Naive thymus-derived CD8-positive, alpha-beta T cell (primary cell): ENCODE measurements around the gene FHIP1A. TPM values are rescaled to one million over a fixed set of nuclear protein-coding genes. Genes with fewer than 3 reads are reported as not detected.
"Not testable (repeated sequence)": the region's sequence is repeated elsewhere in the genome, so short reads cannot be mapped to it uniquely, and the experiment has no call there.

Experiments
- ATAC-seq, 2 donors: fragments of 150-1000 bp; cut with Tn5 transposase in 1 of 2; sonication (Bioruptor Pico), chemical (Tn5 transposase) in 1 of 2; 1 replicate in 1 of 2; 2 replicates in 1 of 2; pipeline ENCODE4 v1.10.0; 2021; ENCODE audit warnings: mild to moderate bottlenecking in 2 of 2, moderate library complexity in 2 of 2
- POLR2A ChIA-PET: fragments of 350-600 bp; sonication (Branson Sonifier 250); formaldehyde crosslinking; loops from one replicate; lab custom pipeline; 2021; ENCODE audit warnings: antibody characterized with exemption; lab: Charles Lee
- DNase-seq, 10 donors: peaks; one replicate each; pipeline versions ENCODE4 v3.0.0 to v3.0.0-alpha.2; 2020 to 2022
- H3K27ac Mint-ChIP-seq, 10 donors: one replicate each; pipeline ENCODE4 v1.8.0; 2020 to 2022; ENCODE audit warnings: mild to moderate bottlenecking in 10 of 10, mixed read lengths in 10 of 10, moderate library complexity in 4 of 10, inconsistent platforms in 1 of 10
- H3K27me3 Mint-ChIP-seq, 5 donors: one replicate each; pipeline ENCODE4 v1.8.0; 2021 to 2022; ENCODE audit warnings: mixed read lengths in 5 of 5
- H3K36me3 Mint-ChIP-seq, 3 donors: one replicate each; pipeline ENCODE4 v1.8.0; 2020 to 2022; ENCODE audit warnings: mixed read lengths in 3 of 3, mild to moderate bottlenecking in 2 of 3, inconsistent platforms in 1 of 3
- H3K4me1 Mint-ChIP-seq, 4 donors: one replicate each; pipeline ENCODE4 v1.8.0; 2021 to 2022; ENCODE audit warnings: mixed read lengths in 4 of 4
- H3K4me3 Mint-ChIP-seq, 10 donors: one replicate each; pipeline ENCODE4 v1.8.0; 2020 to 2022; ENCODE audit warnings: mild to moderate bottlenecking in 10 of 10, mixed read lengths in 10 of 10, moderate library complexity in 6 of 10, inconsistent platforms in 1 of 10
- H3K9me3 Mint-ChIP-seq, 9 donors: one replicate each; pipeline ENCODE4 v1.8.0; 2020 to 2022; ENCODE audit warnings: mixed read lengths in 9 of 9, mild to moderate bottlenecking in 3 of 9, inconsistent platforms in 1 of 9, moderate library complexity in 1 of 9
- polyA plus RNA-seq, 3 donors: library from polyadenylated mRNA; unstranded; fragments of 300-500 nt; fragmentation: Illumina TruSeq; gene quantifications; one replicate each; pipeline ENCODE4 v1.2.3, GENCODE V29; 2021
- total RNA-seq, 8 experiments: library from RNA in 2 of 8; stranded (reverse) in 2 of 8; gene quantifications; one replicate each; pipeline ENCODE4 v1.2.3 and lab custom pipeline; 2021 to 2026

FHIP1A gene
- total and polyA plus RNA-seq, 5 experiments from 2014 or later, result 0.27 to 3.3 (median 1.5) TPM; not detected in 1

GRCh38 chr4:151403656-151404055, 5.3 kb upstream of the FHIP1A start:
- Mint-ChIP-seq H3K9me3 (peaks cover 0 to 5% (median 0%) of the 10 kb centered on the region in 9 donors), H3K27ac (no peak overlapping the region), H3K27me3 (peaks cover 0 to 5% (median 0%) of the 10 kb centered on the region in 5 donors), H3K4me1 (peaks cover 5 to 17% (median 14%) of the 10 kb centered on the region in 4 donors), H3K36me3 (no peaks in the 10 kb centered on the region), H3K4me3 (no peak overlapping the region)
- ATAC-seq (no peak), DNase-seq (no peak)
- POLR2A ChIA-PET, result interaction anchor here (0.7 kb wide), 1 partner anchor 957 kb away, joined by 3 read pairs; no protein-coding TSS in a partner anchor

DNA sequence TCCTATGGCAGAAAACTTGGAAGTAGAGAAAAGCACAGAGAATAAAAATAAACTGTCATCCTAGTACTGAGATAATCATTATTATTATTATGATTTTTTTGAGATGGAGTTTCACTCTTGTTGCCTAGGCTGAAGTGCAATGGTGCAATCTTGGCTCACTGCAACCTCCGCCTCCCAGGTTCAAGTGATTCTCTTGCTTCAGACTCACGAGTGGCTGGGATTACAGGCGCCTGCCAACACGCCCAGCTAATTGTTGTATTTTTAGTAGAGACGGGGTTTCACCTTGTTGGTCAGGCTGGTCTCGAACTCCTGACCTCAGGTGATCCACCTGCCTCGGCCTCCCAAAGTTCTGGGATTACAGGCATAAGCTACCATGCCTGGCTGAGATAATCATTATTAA, 4.2 kb upstream of the FHIP1A start:
- peaks cover 11 to 26% (median 22%) of the 10 kb centered on the region in 4 donors for H3K4me1 Mint-ChIP-seq
- ATAC-seq, H3K27me3 Mint-ChIP-seq, H3K36me3 Mint-ChIP-seq, H3K4me3 Mint-ChIP-seq, DNase-seq, H3K27ac Mint-ChIP-seq, H3K9me3 Mint-ChIP-seq, POLR2A ChIA-PET: not testable (repeated sequence)

DNA sequence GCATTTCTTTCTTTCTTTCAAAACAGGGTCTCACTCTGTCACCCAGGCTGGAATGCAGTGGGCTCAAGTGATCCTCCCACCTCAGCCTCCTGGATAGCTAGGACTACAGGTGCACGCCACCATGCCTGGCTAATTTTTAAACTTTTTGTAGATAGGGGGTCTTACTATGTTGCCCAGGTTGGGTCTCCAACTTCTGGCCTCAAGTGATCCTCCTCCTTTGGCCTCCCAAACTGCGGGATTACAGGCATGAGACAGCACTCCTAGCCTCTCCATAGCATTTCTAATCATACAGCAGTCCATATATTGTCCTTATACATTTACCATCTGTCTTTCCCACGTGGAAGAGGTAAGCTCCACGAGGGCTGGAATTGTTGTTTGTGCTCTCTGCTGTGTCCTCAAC, 2.0 kb upstream of the FHIP1A start:
- H3K9me3 Mint-ChIP-seq, result no peaks in the 10 kb centered on the region
- H3K4me3 Mint-ChIP-seq, result peak overlapping the region in 8 of 10 donors; percentile 80 to 97 (median 92)
- H3K36me3 Mint-ChIP-seq, result no peaks in the 10 kb centered on the region
- ATAC-seq, result no peak
- peaks cover 0 to 14% (median 0%) of the 10 kb centered on the region in 5 donors for H3K27me3 Mint-ChIP-seq
- POLR2A ChIA-PET, result interaction anchor here (1.1 kb wide), 1 partner anchor 11 kb away, joined by 3 read pairs; no protein-coding TSS in a partner anchor
- H3K4me1 Mint-ChIP-seq, result peaks cover 11 to 29% (median 25%) of the 10 kb centered on the region in 4 donors
- DNase-seq, result no peak
- H3K27ac Mint-ChIP-seq, result peak overlapping the region in 2 of 10 donors; percentile 6 to 54

DNA sequence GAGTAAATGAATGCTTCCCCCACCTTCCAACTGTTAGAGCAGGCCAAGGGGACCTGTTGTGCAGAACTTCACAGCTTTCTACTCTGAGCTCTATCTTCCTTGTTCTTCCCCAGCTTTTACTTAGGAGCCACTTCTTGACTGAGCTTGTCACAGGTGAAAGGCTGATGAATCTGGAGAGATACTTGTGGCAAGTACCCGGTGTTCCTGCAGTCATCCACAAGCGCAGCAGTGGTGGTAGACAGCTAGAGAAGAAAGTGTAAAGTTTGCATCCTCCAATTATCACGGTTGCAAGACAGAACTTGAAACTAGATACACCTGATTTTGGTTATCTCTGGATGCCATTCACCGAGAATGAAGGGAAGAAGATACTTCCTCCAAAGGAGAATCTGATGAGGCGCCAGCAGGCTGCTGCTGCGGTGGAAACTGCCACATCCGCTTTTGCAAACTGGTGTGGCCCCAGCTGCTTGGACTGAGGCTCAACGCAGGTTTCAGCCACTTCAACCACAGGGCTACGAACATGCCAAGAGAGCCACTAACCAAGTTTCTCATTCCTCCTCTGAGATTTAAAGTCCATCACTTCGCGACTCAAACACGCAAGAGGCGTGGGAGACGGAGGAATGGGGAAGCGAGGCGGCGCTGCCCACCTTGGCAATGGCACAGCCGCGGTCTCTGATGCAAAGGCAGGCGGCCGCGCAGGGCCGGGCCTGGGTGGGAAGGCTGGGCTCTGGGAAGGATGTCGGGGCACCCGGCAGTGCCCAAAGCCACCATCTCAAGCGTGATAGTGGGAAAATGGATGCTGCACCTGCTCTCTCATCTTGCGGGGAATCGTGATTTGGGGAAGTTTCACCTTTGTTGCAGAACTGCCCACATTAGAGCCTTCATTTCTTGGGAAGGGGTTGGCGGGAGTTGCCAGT, 1.3 kb upstream of the FHIP1A start:
- Mint-ChIP-seq H3K36me3 (no peaks in the 10 kb centered on the region), H3K27me3 (peaks cover 0 to 14% (median 0%) of the 10 kb centered on the region in 5 donors), H3K27ac (peak overlapping the region in 9 of 10 donors; percentile 2 to 92 (median 84)), H3K4me1 (peaks cover 11 to 29% (median 25%) of the 10 kb centered on the region in 4 donors), H3K9me3 (no peaks in the 10 kb centered on the region), H3K4me3 (peak overlapping the region; percentile 84 to 97 (median 92))
- POLR2A ChIA-PET, result interaction anchor here (1.1 kb wide), 1 partner anchor 12 kb away, joined by 3 read pairs; no protein-coding TSS in a partner anchor
- ATAC-seq, result peak in 1 of 2 donors; percentile 18
- DNase-seq, result peak in 7 of 10 donors; percentile 6 to 23 (median 15)

- ATAC-seq, result peak in 1 of 2 donors; percentile 1
- POLR2A ChIA-PET, result no interaction called here
- peaks cover 0 to 17% (median 0%) of the 10 kb centered on the region in 5 donors for H3K27me3 Mint-ChIP-seq
- H3K36me3 Mint-ChIP-seq, result no peaks in the 10 kb centered on the region
- no peaks in the 10 kb centered on the region for H3K9me3 Mint-ChIP-seq
- no peak for DNase-seq
- H3K27ac Mint-ChIP-seq, result peak overlapping the region in 8 of 10 donors; percentile 36 to 92 (median 84)
- peak overlapping the region; percentile 84 to 97 (median 92) for H3K4me3 Mint-ChIP-seq
- H3K4me1 Mint-ChIP-seq, result peaks cover 11 to 29% (median 25%) of the 10 kb centered on the region in 4 donors
These were observed 671 bp upstream of the FHIP1A start for GRCh38 chr4:151408380-151408629.

- no peaks in the 10 kb centered on the region for H3K36me3 Mint-ChIP-seq
- peaks cover 0 to 19% (median 2%) of the 10 kb centered on the region in 5 donors for H3K27me3 Mint-ChIP-seq
- POLR2A ChIA-PET, result no interaction called here
- DNase-seq (peak in 7 of 10 donors; percentile 5 to 65 (median 16)), ATAC-seq (peak in 1 of 2 donors; percentile 6)
- peak overlapping the region; percentile 81 to 95 (median 88) for H3K4me3 Mint-ChIP-seq
- no peaks in the 10 kb centered on the region for H3K9me3 Mint-ChIP-seq
- peak overlapping the region in 8 of 10 donors; percentile 25 to 89 (median 80) for H3K27ac Mint-ChIP-seq
- H3K4me1 Mint-ChIP-seq, result peaks cover 11 to 29% (median 25%) of the 10 kb centered on the region in 4 donors
These were observed 716 bp downstream of the FHIP1A start for GRCh38 chr4:151409470-151410313.

GRCh38 chr4:151415978-151416377, 7.0 kb downstream of the FHIP1A start:
- H3K27me3 Mint-ChIP-seq, result peaks cover 3 to 15% (median 4%) of the 10 kb centered on the region in 5 donors
- DNase-seq (no peak), ATAC-seq (no peak)
- POLR2A ChIA-PET, result no interaction called here
- H3K4me3 Mint-ChIP-seq, result no peak overlapping the region
- no peaks in the 10 kb centered on the region for H3K4me1 Mint-ChIP-seq
- H3K27ac Mint-ChIP-seq, result no peak overlapping the region
- peaks cover 0 to 9% (median 0%) of the 10 kb centered on the region in 9 donors for H3K9me3 Mint-ChIP-seq
- H3K36me3 Mint-ChIP-seq, result peaks cover 0 to 3% (median 0%) of the 10 kb centered on the region in 3 donors

DNA sequence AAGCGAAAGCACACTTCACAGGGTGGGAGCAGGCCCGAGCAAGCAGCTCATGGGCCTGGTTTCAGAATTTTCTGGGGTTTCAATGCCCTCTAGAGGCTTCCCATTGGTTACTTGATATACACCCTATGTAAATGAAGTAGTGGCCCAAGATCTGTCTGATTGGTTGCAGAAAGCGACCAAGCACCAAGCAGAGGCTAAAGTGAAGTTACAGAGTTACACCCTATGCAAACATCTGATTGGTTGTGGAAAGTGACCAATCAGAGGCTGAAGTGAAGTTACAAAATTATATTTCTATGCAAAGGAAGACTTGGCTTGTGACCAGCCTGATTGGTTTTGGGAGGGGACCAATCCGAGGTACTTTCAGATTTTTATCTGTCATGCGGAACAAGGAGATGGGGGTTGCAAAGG, 8.2 kb downstream of the FHIP1A start:
- POLR2A ChIA-PET, result no interaction called here
- H3K27ac Mint-ChIP-seq, result no peak overlapping the region
- H3K27me3 Mint-ChIP-seq, result peaks cover 3 to 17% (median 9%) of the 10 kb centered on the region in 5 donors
- peaks cover 0 to 3% (median 0%) of the 10 kb centered on the region in 3 donors for H3K36me3 Mint-ChIP-seq
- ATAC-seq (no peak), DNase-seq (no peak)
- no peaks in the 10 kb centered on the region for H3K4me1 Mint-ChIP-seq
- no peak overlapping the region for H3K4me3 Mint-ChIP-seq
- H3K9me3 Mint-ChIP-seq, result peaks cover 0 to 9% (median 0%) of the 10 kb centered on the region in 9 donors

DNA sequence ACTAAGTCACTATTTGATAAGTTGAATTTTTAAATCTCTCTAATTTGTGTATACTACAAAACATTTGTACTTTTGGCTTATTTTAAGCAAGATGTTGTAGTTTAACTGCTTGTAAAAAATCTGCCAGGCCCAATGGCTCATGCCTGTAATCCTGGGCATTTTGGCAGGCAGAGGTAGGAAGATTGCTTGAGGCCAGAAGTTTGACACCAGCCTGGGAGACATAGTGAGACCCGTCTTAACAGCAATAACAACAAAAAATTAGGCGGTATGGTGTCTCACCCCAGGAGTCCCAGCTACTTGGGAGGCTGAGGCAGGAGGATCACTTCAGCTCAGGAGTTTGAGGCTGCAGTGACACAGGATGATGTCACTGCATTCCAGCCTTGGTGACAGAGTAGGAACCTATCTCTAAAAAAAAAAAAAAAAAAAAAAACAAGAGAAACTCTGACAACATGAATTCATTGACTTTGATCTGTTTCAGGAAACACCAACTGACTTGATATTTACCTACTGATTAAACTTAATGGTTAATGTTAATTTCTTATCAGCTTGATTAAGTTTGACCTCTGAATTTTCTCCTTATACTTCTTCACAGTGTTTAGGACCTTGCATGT, 8.9 kb downstream of the FHIP1A start:
- Mint-ChIP-seq H3K27me3 (peaks cover 4 to 17% (median 9%) of the 10 kb centered on the region in 5 donors), H3K4me1 (no peaks in the 10 kb centered on the region), H3K4me3 (no peak overlapping the region), H3K36me3 (peaks cover 0 to 3% (median 0%) of the 10 kb centered on the region in 3 donors), H3K9me3 (peaks cover 0 to 9% (median 0%) of the 10 kb centered on the region in 9 donors), H3K27ac (no peak overlapping the region)
- ATAC-seq (no peak), DNase-seq (no peak)
- POLR2A ChIA-PET, result no interaction called here

DNA sequence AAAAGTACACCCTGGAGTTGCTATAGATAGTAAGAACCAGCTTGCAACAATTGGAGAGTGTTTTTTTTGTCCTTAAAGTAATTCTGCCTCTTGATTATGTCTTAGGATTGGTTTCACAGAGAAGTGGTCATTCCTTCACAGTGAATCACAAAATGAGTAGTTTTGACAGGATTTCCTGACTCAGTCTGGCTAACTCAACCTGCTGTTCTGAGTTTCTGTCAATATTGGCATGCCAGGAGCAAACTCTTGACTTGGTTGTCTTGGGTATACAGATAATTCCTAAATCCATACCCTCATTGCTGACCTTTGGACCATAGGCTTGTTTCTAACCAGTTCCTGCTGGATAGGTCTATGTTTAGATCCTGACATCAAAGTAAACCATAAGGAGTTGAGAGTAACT, 9.4 kb downstream of the FHIP1A start:
- POLR2A ChIA-PET, result no interaction called here
- Mint-ChIP-seq H3K9me3 (peaks cover 0 to 9% (median 0%) of the 10 kb centered on the region in 9 donors), H3K27ac (no peak overlapping the region), H3K4me3 (no peak overlapping the region), H3K4me1 (no peaks in the 10 kb centered on the region), H3K27me3 (peaks cover 4 to 17% (median 9%) of the 10 kb centered on the region in 5 donors), H3K36me3 (peaks cover 0 to 3% (median 0%) of the 10 kb centered on the region in 3 donors)
- DNase-seq (no peak), ATAC-seq (no peak)

- H3K27ac Mint-ChIP-seq, result no peak overlapping the region
These were observed 9.9 kb downstream of the FHIP1A start for GRCh38 chr4:151418856-151419255.

More at GRCh38 chr4:151418856-151419255, 9.9 kb downstream of the FHIP1A start:
- peaks cover 0 to 3% (median 0%) of the 10 kb centered on the region in 3 donors for H3K36me3 Mint-ChIP-seq
- ATAC-seq (no peak), DNase-seq (no peak)
- peaks cover 2 to 17% (median 12%) of the 10 kb centered on the region in 5 donors for H3K27me3 Mint-ChIP-seq
- POLR2A ChIA-PET, result no interaction called here
- no peaks in the 10 kb centered on the region for H3K4me1 Mint-ChIP-seq
- H3K4me3 Mint-ChIP-seq, result no peak overlapping the region
- H3K9me3 Mint-ChIP-seq, result peaks cover 0 to 9% (median 0%) of the 10 kb centered on the region in 9 donors
